Uterus (tissue), 4 donors: ENCODE data around the gene TMEM242. TPM values are rescaled to one million over a fixed set of nuclear protein-coding genes. Genes with fewer than 3 reads are reported as not detected.

Experiments used
- DNase-seq, 2 donors: peaks; one replicate each; pipeline ENCODE4 v3.0.0-alpha.2; 2019 to 2020
- H3K27ac ChIP-seq, 2 donors: fragments of 200-600 bp; sonication (generic); 1 replicate in 1 of 2; 2 replicates in 1 of 2; pipeline ENCODE4 v1.5.1; 2016 to 2018
- H3K27me3 ChIP-seq, 2 donors: fragments of 200-600 bp; sonication (generic); one replicate each; pipeline ENCODE4 v1.5.1; 2018 to 2019; ENCODE audit warnings: control low read depth in 1 of 2
- H3K36me3 ChIP-seq, 2 donors: fragments of 200-600 bp; sonication (generic); one replicate each; pipeline ENCODE4 v1.5.1; 2019; ENCODE audit warnings: control low read depth in 1 of 2
- H3K4me1 ChIP-seq, 2 donors: fragments of 200-600 bp; sonication (generic); one replicate each; pipeline ENCODE4 v1.5.1; 2018 to 2019; ENCODE audit warnings: control low read depth in 1 of 2
- H3K4me3 ChIP-seq, 2 donors: fragments of 200-600 bp; sonication (generic); 1 replicate in 1 of 2; 2 replicates in 1 of 2; pipeline ENCODE4 v1.5.1; 2018 to 2019; ENCODE audit warnings: mild to moderate bottlenecking in 1 of 2
- H3K9me3 ChIP-seq, 2 donors: fragments of 200-600 bp; sonication (generic); one replicate each; pipeline ENCODE4 v1.5.1; 2019; ENCODE audit warnings: control low read depth in 1 of 2
- POLR2A ChIP-seq, 2 donors: fragments of 450-650 bp; IDR thresholded peaks; one replicate each; pipeline ENCODE4 v1.6.1; 2016; ENCODE audit warnings: antibody characterized with exemption in 2 of 2, mild to moderate bottlenecking in 1 of 2, moderate library complexity in 1 of 2
- intact Hi-C: fragments of 100-400 bp; cut with DNase I; formaldehyde crosslinking; loops from one replicate; pipeline ENCODE4 v1.15.1; 2023; ENCODE audit warnings: low total_unique reads
- total RNA-seq, 4 donors: library from RNA; depleted of rRNA in 3 of 4; stranded (reverse); fragments of >200 nt in 3 of 4; gene quantifications; one replicate each; pipeline versions ENCODE4 v1.1.0 to v1.2.4, GENCODE V29; 2014 to 2023
- TF ChIP-seq, protein P1 (sequence below), 4 experiments: fragments of 200-600 bp in 2 of 4; fragments of 450-650 bp in 2 of 4; sonication (generic) in 2 of 4; IDR thresholded peaks; one replicate each; pipeline ENCODE4 v1.5.1; 2016 to 2019; ENCODE audit warnings: antibody characterized with exemption in 4 of 4, mild to moderate bottlenecking in 2 of 4, moderate library complexity in 1 of 4
- donor health status: DM: yes; HTN: yes; CAD: no.

The TMEM242 gene
- total RNA-seq, 4 donors from 2014 or later = 3.3 to 14.2 (median 11.8) TPM

- H3K36me3 ChIP-seq = no peaks in the 10 kb centered on the region
- no peak for DNase-seq
- no peaks in the 10 kb centered on the region for H3K27me3 ChIP-seq
- H3K27ac ChIP-seq = no peak overlapping the region
- no peak overlapping the region for H3K4me3 ChIP-seq
- H3K4me1 ChIP-seq = peaks cover 0 to 8% of the 10 kb centered on the region in 2 donors
- no peaks in the 10 kb centered on the region for H3K9me3 ChIP-seq
- TF ChIP-seq, protein P1, sequence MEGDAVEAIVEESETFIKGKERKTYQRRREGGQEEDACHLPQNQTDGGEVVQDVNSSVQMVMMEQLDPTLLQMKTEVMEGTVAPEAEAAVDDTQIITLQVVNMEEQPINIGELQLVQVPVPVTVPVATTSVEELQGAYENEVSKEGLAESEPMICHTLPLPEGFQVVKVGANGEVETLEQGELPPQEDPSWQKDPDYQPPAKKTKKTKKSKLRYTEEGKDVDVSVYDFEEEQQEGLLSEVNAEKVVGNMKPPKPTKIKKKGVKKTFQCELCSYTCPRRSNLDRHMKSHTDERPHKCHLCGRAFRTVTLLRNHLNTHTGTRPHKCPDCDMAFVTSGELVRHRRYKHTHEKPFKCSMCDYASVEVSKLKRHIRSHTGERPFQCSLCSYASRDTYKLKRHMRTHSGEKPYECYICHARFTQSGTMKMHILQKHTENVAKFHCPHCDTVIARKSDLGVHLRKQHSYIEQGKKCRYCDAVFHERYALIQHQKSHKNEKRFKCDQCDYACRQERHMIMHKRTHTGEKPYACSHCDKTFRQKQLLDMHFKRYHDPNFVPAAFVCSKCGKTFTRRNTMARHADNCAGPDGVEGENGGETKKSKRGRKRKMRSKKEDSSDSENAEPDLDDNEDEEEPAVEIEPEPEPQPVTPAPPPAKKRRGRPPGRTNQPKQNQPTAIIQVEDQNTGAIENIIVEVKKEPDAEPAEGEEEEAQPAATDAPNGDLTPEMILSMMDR (IDR thresholded peaks at IDR 0.05) = no peak
- no peak for TF ChIP-seq POLR2A (IDR thresholded peaks at IDR 0.05)
- intact Hi-C loops = no loop called here
These were observed 56.2 kb downstream of the TMEM242 start for GRCh38 chr6:157267109-157267611.

DNA sequence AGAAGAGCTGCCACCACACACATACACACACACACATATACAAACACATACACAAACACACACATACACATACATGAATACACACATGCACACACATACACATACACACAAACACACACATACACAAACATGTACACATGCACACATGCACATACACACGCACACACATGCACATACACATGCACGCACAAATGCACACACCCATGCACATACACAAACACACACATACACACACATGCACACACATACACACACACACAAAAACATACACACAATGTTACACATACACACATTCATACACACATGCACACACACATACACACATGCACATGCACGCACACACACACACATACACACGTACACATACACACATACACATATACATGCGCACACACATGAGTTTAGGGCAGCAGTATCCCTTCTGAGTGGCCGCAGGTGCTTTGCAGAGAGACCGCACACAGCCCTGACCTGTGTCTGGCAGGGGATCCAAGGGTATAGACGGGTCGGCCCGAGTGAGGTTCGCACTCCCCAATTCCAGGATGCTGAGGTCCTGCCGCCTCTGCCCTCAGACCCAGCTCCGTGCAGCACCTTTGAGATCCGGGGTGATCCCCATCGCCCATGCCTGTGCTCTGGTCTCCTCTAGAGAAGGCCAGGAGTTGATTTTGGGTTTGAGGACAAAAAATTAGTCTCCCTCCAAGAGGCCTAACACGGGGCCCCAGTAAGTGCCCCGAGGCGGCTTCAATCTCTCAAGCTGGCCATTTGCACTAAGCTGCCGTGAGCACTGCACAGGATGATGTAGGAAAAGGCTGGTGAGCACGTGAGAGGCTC, 56.8 kb downstream of the TMEM242 start:
- Histone ChIP-seq H3K36me3 (no peaks in the 10 kb centered on the region), H3K27ac (no peak overlapping the region), H3K4me3 (no peak overlapping the region), H3K9me3 (no peaks in the 10 kb centered on the region), H3K27me3 (no peaks in the 10 kb centered on the region), H3K4me1 (peaks cover 0 to 8% of the 10 kb centered on the region in 2 donors)
- intact Hi-C loops = no loop called here
- no peak for DNase-seq
- TF ChIP-seq POLR2A (IDR thresholded peaks at IDR 0.05) = no peak
- TF ChIP-seq, protein P1 (IDR thresholded peaks at IDR 0.05) = no peak

DNA sequence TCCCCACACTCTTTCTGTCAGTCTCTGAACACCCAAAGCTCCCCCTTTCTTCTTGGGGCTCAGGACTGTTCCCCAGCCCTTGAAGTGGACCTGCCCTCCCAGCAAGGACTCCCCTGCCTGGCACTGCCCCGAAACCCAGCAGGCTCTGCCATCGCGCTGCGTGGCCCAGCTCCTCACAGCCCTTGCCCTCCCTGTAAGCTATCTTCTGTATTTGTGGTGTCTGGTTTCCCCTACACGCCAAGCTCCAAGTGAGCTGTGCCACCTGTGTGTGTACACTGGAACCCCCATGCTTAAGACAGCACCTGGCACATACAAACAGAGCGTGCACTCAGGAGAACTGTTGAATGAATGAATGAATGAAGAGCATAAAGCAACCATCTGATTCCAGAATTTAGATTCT, 57.7 kb downstream of the TMEM242 start:
- DNase-seq = no peak
- intact Hi-C loops = no loop called here
- no peak overlapping the region for H3K27ac ChIP-seq
- no peaks in the 10 kb centered on the region for H3K36me3 ChIP-seq
- peaks cover 0 to 8% of the 10 kb centered on the region in 2 donors for H3K4me1 ChIP-seq
- no peak overlapping the region for H3K4me3 ChIP-seq
- H3K27me3 ChIP-seq = no peaks in the 10 kb centered on the region
- TF ChIP-seq, protein P1 (IDR thresholded peaks at IDR 0.05) = no peak
- TF ChIP-seq POLR2A (IDR thresholded peaks at IDR 0.05) = no peak
- H3K9me3 ChIP-seq = no peaks in the 10 kb centered on the region

DNA sequence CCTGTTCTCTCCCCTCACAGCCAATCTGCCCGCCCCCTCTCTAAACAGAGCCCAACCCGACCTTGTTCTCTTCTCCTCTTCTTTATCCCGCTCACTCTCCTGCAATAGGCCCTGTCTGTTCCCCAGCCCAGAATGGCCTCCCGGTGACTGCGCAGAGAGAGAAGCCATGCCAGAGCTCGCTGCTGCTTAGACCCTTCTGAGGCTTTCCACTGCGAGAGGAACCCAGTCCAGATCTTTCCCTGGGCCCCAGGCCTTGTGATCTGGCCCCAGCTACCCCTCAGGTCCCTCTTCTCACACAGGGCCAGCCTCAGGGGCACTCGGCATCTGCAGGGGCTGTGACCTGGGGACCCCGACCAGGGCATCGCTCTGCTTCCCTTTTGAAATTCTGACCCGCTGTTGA, 58.1 kb downstream of the TMEM242 start:
- intact Hi-C loops = no loop called here

DNA sequence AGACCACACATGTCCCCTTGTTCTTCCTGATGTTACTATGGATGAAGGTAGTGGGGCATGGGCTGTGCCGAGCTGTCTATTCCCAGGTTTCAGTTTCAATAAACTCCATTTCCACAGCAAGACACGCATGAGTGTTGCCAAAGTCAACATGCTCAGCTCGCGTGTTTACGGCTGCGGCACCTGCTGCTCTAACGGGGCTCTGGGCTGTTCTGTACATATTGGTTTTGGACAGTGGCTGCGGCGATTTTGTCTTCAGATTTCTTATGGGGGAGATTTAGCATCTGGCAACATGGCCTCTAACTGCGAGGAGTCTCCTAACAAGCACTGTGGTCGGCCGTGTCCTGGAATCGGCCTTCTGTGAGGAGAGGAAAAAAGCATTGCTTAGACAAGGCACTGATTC, 58.6 kb downstream of the TMEM242 start:
- Histone ChIP-seq H3K4me1 (peaks cover 0 to 8% of the 10 kb centered on the region in 2 donors), H3K27ac (no peak overlapping the region), H3K27me3 (no peaks in the 10 kb centered on the region), H3K4me3 (no peak overlapping the region), H3K9me3 (no peaks in the 10 kb centered on the region), H3K36me3 (no peaks in the 10 kb centered on the region)
- no peak for TF ChIP-seq POLR2A (IDR thresholded peaks at IDR 0.05)
- TF ChIP-seq, protein P1 (IDR thresholded peaks at IDR 0.05) = no peak
- no peak for DNase-seq
- intact Hi-C loops = no loop called here

More for the DNA sequence above, 58.1 kb downstream of the TMEM242 start:
- Histone ChIP-seq H3K9me3 (no peaks in the 10 kb centered on the region), H3K27me3 (no peaks in the 10 kb centered on the region), H3K36me3 (no peaks in the 10 kb centered on the region), H3K4me1 (peaks cover 0 to 8% of the 10 kb centered on the region in 2 donors), H3K27ac (no peak overlapping the region), H3K4me3 (no peak overlapping the region)
- DNase-seq = no peak
- no peak for TF ChIP-seq POLR2A (IDR thresholded peaks at IDR 0.05)
- TF ChIP-seq, protein P1 (IDR thresholded peaks at IDR 0.05) = no peak
